Inferior parietal cortex (tissue), 1 donor: ENCODE data around the gene SORD.
"Not testable (repeated sequence)": the region's sequence is repeated elsewhere in the genome, so short reads cannot be mapped to it uniquely, and the experiment has no call there.

ENCODE experiments used
- DNase-seq: peaks from one replicate; pipeline ENCODE4 v3.0.0-alpha.2; 2016; ENCODE audit errors: extremely low spot score

Gene SORD

GRCh38 chr15:45062301-45062700 lies 39.3 kb downstream of the SORD start:
- DNase-seq: not testable (repeated sequence)

DNA sequence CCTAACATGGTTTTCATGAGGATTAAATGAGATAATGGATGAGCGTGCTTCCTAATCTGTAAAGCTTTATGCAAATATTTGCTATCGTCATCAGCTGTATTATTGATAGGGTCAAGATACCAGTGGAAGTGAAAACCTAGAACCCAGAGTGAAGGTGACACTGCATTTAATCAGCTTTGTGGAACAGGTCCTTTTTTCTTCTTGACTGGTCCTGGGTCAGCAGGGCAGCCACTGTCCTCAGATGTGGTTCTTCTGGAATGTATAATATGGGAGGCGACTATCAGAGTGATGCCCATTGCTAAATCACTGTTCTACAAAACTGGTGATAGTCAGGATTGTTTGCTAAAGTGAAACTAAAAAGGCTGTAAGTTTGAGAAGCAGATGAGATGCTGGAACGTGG lies 41.4 kb downstream of the SORD start:
- no peak for DNase-seq

DNA sequence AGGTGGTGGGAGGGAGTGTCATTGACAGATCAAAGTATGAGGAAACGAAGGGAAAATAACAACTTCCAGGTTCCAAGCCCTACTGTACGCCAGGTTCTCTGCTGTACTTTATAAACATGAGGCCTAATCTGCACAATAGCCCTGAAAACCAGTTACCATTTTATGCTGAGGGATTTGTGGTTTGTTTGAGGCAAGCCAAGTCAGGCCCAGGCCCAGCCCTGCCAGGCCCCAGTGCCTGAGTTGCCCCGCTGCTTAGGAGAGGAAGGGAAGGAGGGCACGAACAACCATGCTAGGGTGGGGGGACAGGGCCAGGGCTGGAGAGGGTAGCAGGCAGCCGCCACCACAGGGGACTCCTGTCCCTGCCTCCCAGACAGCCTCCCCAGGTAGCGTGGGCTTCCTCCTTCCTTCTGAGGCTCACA lies 47.0 kb downstream of the SORD start:
- not testable (repeated sequence) for DNase-seq

DNA sequence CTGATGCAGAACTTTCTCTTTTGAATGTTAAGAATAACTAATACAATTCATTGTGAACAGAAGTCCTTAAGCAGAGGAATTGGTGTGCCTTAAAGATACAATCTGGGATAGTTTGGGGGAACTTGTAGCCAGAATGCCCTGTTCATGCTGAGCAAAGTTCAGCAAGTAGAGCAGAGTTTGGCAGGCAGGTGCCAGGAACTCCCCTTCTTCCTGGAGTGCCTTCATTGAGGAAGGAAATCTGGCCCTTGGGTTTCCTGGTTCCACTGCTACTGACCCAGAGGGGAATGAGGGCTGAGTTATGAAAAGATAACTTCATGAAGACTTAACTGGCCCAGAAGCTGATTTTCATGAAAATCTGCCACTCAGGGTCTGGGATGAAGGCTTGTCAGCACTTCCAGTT lies 50.6 kb downstream of the SORD start:
- DNase-seq: not testable (repeated sequence)

DNA sequence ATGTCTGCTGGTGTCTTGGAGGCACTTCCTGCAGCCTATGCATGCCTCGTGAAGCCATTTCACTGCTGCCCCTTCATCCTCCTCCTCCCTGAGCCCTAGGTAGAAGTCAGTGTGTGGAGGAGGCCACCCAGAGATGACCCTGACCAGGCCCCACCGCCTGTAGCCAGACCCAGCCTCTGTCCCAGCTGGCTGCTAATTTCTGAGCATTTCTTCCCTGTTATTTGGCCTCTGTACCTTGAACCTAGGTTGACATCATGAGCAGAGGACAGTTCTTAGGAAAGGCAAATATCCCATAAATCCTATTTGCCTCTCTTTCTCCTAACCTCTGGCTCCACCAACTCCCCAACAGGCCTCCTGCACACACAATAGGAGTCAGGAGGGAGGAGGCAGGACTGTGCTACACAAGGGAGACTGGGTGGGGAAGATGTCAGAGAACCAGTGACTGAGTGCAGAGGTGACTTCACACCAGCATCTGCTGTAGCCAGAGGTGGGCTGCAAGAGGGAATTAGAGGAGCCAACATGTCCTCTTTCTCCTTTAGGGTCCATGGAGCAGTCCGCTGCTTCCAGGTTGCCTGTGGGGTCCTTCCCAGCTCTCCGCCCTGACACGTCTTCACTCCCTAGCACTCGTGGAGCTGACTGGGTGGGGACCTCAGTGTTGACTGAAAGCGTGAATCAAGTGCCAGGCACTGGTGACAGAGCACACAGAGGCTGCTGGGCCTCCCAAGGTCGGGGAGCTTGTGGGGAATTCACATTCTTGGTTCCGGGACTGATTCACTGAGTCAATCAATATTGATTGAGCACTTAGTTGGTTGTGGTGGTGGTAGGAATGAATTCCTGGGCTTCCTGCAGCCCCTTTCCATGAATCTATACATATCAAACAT lies 52.7 kb downstream of the SORD start:
- not testable (repeated sequence) for DNase-seq

DNA sequence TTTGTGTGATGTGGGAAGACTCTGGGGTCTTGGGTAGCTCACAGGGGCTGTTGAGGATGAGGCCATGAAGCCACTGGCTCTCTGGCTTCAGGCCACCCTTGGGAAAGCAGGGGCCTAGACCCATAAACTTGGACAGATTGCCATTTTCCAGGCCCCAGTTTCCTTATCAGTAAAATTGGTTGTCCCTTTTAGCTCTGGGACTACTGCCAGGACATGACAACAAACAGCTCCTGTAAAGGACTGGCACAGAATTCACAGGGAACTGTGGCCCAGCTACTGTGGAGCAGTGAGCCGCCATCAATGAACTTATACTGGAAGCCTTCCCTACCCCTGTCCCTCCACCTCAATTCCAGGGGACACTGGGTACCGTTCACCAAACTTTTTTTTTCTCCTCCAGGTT lies 54.4 kb downstream of the SORD start:
- not testable (repeated sequence) for DNase-seq

- DNase-seq: not testable (repeated sequence)
Observed at GRCh38 chr15:45079201-45079600, 56.2 kb downstream of the SORD start.

DNA sequence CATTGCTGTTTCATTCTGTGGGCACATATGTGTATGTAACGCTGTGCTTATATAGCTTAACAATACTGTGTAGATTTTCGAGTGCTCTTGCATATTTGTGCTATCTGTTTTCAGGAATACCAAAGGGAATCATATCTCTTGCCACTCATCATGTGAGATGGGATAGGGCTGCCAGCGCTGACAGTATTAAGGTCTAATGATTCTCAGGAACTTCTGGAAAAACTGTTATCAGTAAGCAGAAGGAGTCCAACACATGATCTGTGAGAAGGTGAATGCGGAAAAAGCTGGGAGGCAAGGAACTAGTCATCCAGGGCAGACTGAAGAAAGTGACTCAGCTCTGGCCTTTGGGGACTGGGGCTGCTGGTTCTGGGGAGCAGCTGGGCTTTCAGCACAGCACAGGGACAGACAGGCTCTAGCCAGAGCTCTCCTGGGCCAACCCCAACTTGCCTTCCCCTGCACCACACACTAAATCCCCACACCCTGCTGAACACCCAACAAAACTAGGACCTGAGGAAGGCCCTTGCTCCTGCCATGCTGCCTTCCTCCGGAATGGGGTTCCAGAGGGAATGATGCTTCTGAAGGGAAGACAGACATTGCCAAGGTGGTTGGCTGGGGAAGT lies 56.7 kb downstream of the SORD start:
- not testable (repeated sequence) for DNase-seq

GRCh38 chr15:45080593-45080992 lies 57.6 kb downstream of the SORD start:
- DNase-seq: not testable (repeated sequence)

- not testable (repeated sequence) for DNase-seq
Observed at GRCh38 chr15:45082412-45082811, 59.4 kb downstream of the SORD start.

- no peak for DNase-seq
Observed at GRCh38 chr15:45083223-45083622, 60.2 kb downstream of the SORD start.

- no peak for DNase-seq
Observed at GRCh38 chr15:45084163-45084562, 61.2 kb downstream of the SORD start.

DNA sequence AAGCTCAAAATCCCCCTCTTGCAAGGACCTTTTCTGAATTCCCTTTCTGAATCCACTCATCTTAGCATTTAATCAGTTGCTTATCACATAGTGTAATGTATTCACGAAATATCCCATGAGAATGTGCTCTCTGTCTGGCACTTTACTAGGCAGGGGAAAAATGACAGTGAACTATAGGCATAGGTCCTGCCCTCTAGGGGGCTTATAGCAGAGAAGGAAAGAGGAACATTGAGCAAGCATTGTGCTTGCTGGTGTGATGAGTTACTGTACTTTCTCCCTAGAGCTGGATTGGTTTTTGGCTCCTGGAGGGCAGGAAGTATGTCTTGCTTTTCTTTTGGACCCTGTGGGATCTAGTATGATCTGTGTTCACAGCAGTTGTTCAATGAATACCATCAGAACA lies 64.5 kb downstream of the SORD start:
- no peak for DNase-seq

GRCh38 chr15:45088801-45089711 lies 66.1 kb downstream of the SORD start:
- no peak for DNase-seq

GRCh38 chr15:45089712-45090373 lies 66.8 kb downstream of the SORD start:
- DNase-seq: no peak

DNA sequence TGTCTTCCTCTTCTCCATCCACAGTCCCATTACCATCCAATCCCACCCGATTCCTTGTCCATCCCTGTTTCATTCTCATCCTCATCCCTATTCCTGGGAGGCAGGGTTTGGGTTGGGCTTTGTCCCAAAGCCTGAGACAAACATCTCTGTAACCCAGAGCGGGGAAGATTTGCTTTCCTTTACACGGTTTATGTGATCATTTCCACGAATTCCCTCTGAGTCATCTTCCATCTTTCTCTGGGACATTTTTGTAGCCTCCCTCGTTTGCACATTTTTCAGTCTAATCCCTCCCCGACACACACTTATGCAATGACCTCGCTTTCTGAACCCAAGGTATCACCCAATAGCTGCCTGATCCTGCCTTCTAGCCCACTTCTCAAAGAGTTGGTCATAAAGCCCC lies 68.2 kb downstream of the SORD start:
- DNase-seq: no peak

- no peak for DNase-seq
Observed at GRCh38 chr15:45091576-45091975, 68.6 kb downstream of the SORD start.

DNA sequence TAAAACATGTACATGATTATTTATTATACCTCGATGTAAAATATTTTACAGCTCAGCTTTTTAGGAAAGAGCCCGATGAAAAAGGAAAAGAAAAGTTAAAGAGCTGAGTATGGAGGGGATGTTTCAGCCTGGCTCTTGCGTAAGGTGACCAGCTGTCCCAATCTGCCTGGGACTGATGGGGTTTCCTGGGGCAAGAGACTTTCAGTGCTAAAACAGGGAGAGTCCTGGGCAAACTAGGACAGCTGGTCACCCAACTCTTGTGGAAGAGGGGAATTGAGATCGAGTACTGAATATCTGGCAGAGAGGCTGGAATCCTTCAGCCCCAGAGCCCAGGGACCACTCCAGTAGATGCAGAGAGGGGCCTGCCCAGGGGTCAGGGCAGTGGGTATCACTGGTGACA lies 70.0 kb downstream of the SORD start:
- DNase-seq: no peak

DNA sequence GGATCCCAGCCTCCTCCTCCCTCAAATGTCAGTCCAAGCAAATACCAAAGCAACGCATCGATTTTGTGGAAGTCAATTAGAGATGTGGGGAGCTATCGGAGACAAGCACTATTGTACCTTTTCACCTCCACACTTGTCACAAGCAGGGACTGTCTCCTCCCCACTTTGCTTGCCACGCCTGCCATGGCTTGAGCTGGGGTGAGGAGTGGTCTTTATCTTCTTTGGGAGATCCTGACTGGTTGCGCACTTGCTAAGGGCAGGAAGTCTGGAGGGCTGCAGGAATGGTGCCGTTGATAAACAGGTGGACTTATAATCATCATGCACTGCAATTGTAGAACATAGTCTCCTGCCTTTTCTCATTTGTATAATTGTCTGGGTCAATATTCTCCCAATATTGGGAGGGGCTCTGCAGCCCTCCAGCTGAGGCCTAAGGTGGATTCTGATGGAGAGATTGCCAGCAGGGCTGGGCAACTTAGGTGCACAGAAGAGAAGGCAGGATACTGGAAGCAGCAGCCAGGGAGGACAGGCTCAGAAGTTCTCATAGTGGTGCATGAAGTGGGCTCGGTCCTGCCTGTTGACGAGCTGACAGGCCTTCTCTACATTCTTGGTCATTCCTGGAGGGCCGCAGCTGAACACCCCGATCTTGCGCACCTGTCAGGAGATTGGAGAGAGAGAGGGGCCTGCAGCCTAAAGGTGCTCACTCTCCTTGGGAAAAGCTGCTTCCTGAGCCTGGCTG lies 70.8 kb downstream of the SORD start:
- no peak for DNase-seq

DNA sequence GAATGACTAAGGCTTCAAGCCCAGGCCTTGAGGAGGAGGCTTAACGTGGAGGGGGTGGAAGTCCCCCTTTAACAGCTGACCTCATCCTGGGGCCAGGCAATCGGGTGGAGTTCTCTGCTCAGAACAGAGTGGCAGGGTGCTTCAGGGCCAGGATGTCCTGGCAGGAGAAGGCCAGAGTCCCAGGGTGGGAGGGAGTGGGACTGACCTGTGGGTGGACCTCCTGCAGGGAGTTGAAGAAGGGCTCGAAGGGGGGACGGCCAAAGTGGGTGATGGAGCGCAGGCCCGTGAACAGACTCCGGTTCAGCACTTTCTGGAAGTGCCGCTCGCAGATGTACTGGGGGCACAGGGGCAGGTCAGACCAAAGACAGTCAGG lies 71.3 kb downstream of the SORD start:
- DNase-seq: no peak

- DNase-seq: no peak
Observed at GRCh38 chr15:45095661-45096060, 72.7 kb downstream of the SORD start.
